ENCODE results near the gene CNGA4.

CNGA4 gene

GRCh38 chr11:6203327-6203726 is 35.6 kb upstream of the CNGA4 start:
- TF ChIP-seq POLR2AphosphoS5 (IDR thresholded peaks at IDR 0.05; ENCODE audit: low read depth, low read length) (no peak), POLR2A (IDR thresholded peaks at IDR 0.05; ENCODE audit: low read depth, low read length) (no peak), TAF1 (IDR thresholded peaks at IDR 0.05; ENCODE audit: low read depth, low read length) (no peak), PAX5 (IDR thresholded peaks at IDR 0.05; ENCODE audit: insufficient read depth, low read length, severe bottlenecking) (no peak), SPI1 (IDR thresholded peaks at IDR 0.05; ENCODE audit: low read depth, low read length) (no peak), POU2F2 (IDR thresholded peaks at IDR 0.05; ENCODE audit: low read depth, low read length) (no peak)
- DNase-seq (ENCODE audit: insufficient read length, low spot score) (no peak), FAIRE-seq (peak; percentile 31)

GRCh38 chr11:6204706-6205105 is 34.2 kb upstream of the CNGA4 start:
- TF ChIP-seq POLR2A (IDR thresholded peaks at IDR 0.05; ENCODE audit: low read depth, low read length) (no peak), POLR2AphosphoS5 (IDR thresholded peaks at IDR 0.05; ENCODE audit: low read depth, low read length) (no peak), SPI1 (IDR thresholded peaks at IDR 0.05; ENCODE audit: low read depth, low read length) (no peak), POU2F2 (IDR thresholded peaks at IDR 0.05; ENCODE audit: low read depth, low read length) (no peak), PAX5 (IDR thresholded peaks at IDR 0.05; ENCODE audit: insufficient read depth, low read length, severe bottlenecking) (no peak), TAF1 (IDR thresholded peaks at IDR 0.05; ENCODE audit: low read depth, low read length) (no peak)
- FAIRE-seq (peak; percentile 28), DNase-seq (ENCODE audit: insufficient read length, low spot score) (no peak)

GRCh38 chr11:6205366-6205765 is 33.5 kb upstream of the CNGA4 start, which contains the start of gene C11orf42:
C11orf42 (plus strand) TSS chr11:6205557; CDS start chr11:6205616, 59 bp downstream.
- no peak for FAIRE-seq
- TF ChIP-seq PAX5 (IDR thresholded peaks at IDR 0.05; ENCODE audit: insufficient read depth, low read length, severe bottlenecking) (no peak), POLR2AphosphoS5 (IDR thresholded peaks at IDR 0.05; ENCODE audit: low read depth, low read length) (no peak), TAF1 (IDR thresholded peaks at IDR 0.05; ENCODE audit: low read depth, low read length) (no peak), POU2F2 (IDR thresholded peaks at IDR 0.05; ENCODE audit: low read depth, low read length) (no peak), POLR2A (IDR thresholded peaks at IDR 0.05; ENCODE audit: low read depth, low read length) (no peak), SPI1 (IDR thresholded peaks at IDR 0.05; ENCODE audit: low read depth, low read length) (no peak)
- DNase-seq (ENCODE audit: insufficient read length, low spot score), result no peak

GRCh38 chr11:6206456-6207180 is 32.3 kb upstream of the CNGA4 start:
- FAIRE-seq, result no peak
- DNase-seq (ENCODE audit: insufficient read length, low spot score), result no peak
- TF ChIP-seq SPI1 (IDR thresholded peaks at IDR 0.05; ENCODE audit: low read depth, low read length) (no peak), POLR2AphosphoS5 (IDR thresholded peaks at IDR 0.05; ENCODE audit: low read depth, low read length) (no peak), TAF1 (IDR thresholded peaks at IDR 0.05; ENCODE audit: low read depth, low read length) (no peak), PAX5 (IDR thresholded peaks at IDR 0.05; ENCODE audit: insufficient read depth, low read length, severe bottlenecking) (no peak), POU2F2 (IDR thresholded peaks at IDR 0.05; ENCODE audit: low read depth, low read length) (no peak), POLR2A (IDR thresholded peaks at IDR 0.05; ENCODE audit: low read depth, low read length) (no peak)

GRCh38 chr11:6209801-6210200 is 29.1 kb upstream of the CNGA4 start:
- TF ChIP-seq POU2F2 (IDR thresholded peaks at IDR 0.05; ENCODE audit: low read depth, low read length) (no peak), POLR2A (IDR thresholded peaks at IDR 0.05; ENCODE audit: low read depth, low read length) (no peak), SPI1 (IDR thresholded peaks at IDR 0.05; ENCODE audit: low read depth, low read length) (no peak)
- DNase-seq (ENCODE audit: insufficient read length, low spot score) (no peak), FAIRE-seq (no peak)

- TF ChIP-seq SPI1 (IDR thresholded peaks at IDR 0.05; ENCODE audit: low read depth, low read length), result no peak
- no peak for TF ChIP-seq POLR2AphosphoS5 (IDR thresholded peaks at IDR 0.05; ENCODE audit: low read depth, low read length)
- no peak for TF ChIP-seq TAF1 (IDR thresholded peaks at IDR 0.05; ENCODE audit: low read depth, low read length)
- no peak for TF ChIP-seq PAX5 (IDR thresholded peaks at IDR 0.05; ENCODE audit: insufficient read depth, low read length, severe bottlenecking)
- TF ChIP-seq POLR2A (IDR thresholded peaks at IDR 0.05; ENCODE audit: low read depth, low read length), result no peak
- TF ChIP-seq POU2F2 (IDR thresholded peaks at IDR 0.05; ENCODE audit: low read depth, low read length), result no peak
- FAIRE-seq (no peak), DNase-seq (ENCODE audit: insufficient read length, low spot score) (no peak)
These were observed 28.5 kb upstream of the CNGA4 start for GRCh38 chr11:6210274-6210955.

GRCh38 chr11:6214530-6214929 is 24.4 kb upstream of the CNGA4 start:
- DNase-seq (ENCODE audit: insufficient read length, low spot score), result no peak
- no peak for FAIRE-seq
- TF ChIP-seq SPI1 (IDR thresholded peaks at IDR 0.05; ENCODE audit: low read depth, low read length) (no peak), POLR2AphosphoS5 (IDR thresholded peaks at IDR 0.05; ENCODE audit: low read depth, low read length) (no peak), PAX5 (IDR thresholded peaks at IDR 0.05; ENCODE audit: insufficient read depth, low read length, severe bottlenecking) (no peak), TAF1 (IDR thresholded peaks at IDR 0.05; ENCODE audit: low read depth, low read length) (no peak), POU2F2 (IDR thresholded peaks at IDR 0.05; ENCODE audit: low read depth, low read length) (no peak), POLR2A (IDR thresholded peaks at IDR 0.05; ENCODE audit: low read depth, low read length) (no peak)

GRCh38 chr11:6216501-6216900 is 22.4 kb upstream of the CNGA4 start:
- FAIRE-seq, result no peak
- TF ChIP-seq POLR2AphosphoS5 (IDR thresholded peaks at IDR 0.05; ENCODE audit: low read depth, low read length), result no peak
- TF ChIP-seq TAF1 (IDR thresholded peaks at IDR 0.05; ENCODE audit: low read depth, low read length), result no peak
- TF ChIP-seq POLR2A (IDR thresholded peaks at IDR 0.05; ENCODE audit: low read depth, low read length), result no peak
- TF ChIP-seq PAX5 (IDR thresholded peaks at IDR 0.05; ENCODE audit: insufficient read depth, low read length, severe bottlenecking), result no peak
- TF ChIP-seq POU2F2 (IDR thresholded peaks at IDR 0.05; ENCODE audit: low read depth, low read length), result no peak
- no peak for TF ChIP-seq SPI1 (IDR thresholded peaks at IDR 0.05; ENCODE audit: low read depth, low read length)
- DNase-seq (ENCODE audit: insufficient read length, low spot score), result no peak

GRCh38 chr11:6217722-6218121 is 21.2 kb upstream of the CNGA4 start:
- DNase-seq (ENCODE audit: insufficient read length, low spot score), result no peak
- FAIRE-seq, result no peak
- TF ChIP-seq POU2F2 (IDR thresholded peaks at IDR 0.05; ENCODE audit: low read depth, low read length) (no peak), SPI1 (IDR thresholded peaks at IDR 0.05; ENCODE audit: low read depth, low read length) (no peak), TAF1 (IDR thresholded peaks at IDR 0.05; ENCODE audit: low read depth, low read length) (no peak), POLR2A (IDR thresholded peaks at IDR 0.05; ENCODE audit: low read depth, low read length) (no peak), PAX5 (IDR thresholded peaks at IDR 0.05; ENCODE audit: insufficient read depth, low read length, severe bottlenecking) (no peak), POLR2AphosphoS5 (IDR thresholded peaks at IDR 0.05; ENCODE audit: low read depth, low read length) (no peak)
